Brain microvascular endothelial cell (primary cell): Measurements from ENCODE around the gene FTL.

ENCODE experiments used
- DNase-seq: peaks from one replicate; pipeline ENCODE4 v3.0.0-alpha.2; 2020
- H3K27ac ChIP-seq: fragments of 250-450 bp; sonication (Bioruptor Pico); 2 replicates; pipeline ENCODE4 v1.5.1; 2020; ENCODE audit warnings: mild to moderate bottlenecking, moderate library complexity
- H3K27me3 ChIP-seq: fragments of 250-450 bp; sonication (Bioruptor Pico); replicated peaks from 2 replicates; pipeline ENCODE4 v1.5.1; 2020; ENCODE audit warnings: mild to moderate bottlenecking
- H3K36me3 ChIP-seq: fragments of 250-450 bp; sonication (Bioruptor Pico); replicated peaks from 2 replicates; pipeline ENCODE4 v1.5.1; 2020; ENCODE audit warnings: mild to moderate bottlenecking
- H3K4me3 ChIP-seq: 2 replicates; pipeline ENCODE4 v1.5.1; 2011; ENCODE audit warnings: low read depth, mild to moderate bottlenecking, control low read depth, low read length, moderate library complexity
- CTCF ChIP-seq: IDR thresholded peaks from 2 replicates; pipeline ENCODE4 v1.5.1; 2011; ENCODE audit warnings: low read depth, mild to moderate bottlenecking, moderate library complexity, low read length, control low read depth, inconsistent platforms; ENCODE audit errors: missing control alignments
- in situ Hi-C: cut with HindIII; loops from 2 replicates; pipeline ENCODE4 v1.10.0; 2017; ENCODE audit warnings: low sequenced_read_pairs, low pct_ligation_motif_present

Gene FTL

GRCh38 chr19:48966541-48967345, 1.6 kb downstream of the FTL start:
- Histone ChIP-seq H3K4me3 (peak overlapping the region; percentile 79), H3K27ac (no peak overlapping the region), H3K36me3 (peaks cover 53% of the 10 kb centered on the region), H3K27me3 (no peaks in the 10 kb centered on the region)
- TF ChIP-seq CTCF = no peak
- in situ Hi-C loops = no loop called here
- DNase-seq = no peak

GRCh38 chr19:48967346-48968178, 2.5 kb downstream of the FTL start:
- H3K36me3 ChIP-seq = peaks cover 53% of the 10 kb centered on the region
- in situ Hi-C loops = no loop called here
- H3K4me3 ChIP-seq = no peak overlapping the region
- DNase-seq = no peak
- H3K27ac ChIP-seq = no peak overlapping the region
- H3K27me3 ChIP-seq = no peaks in the 10 kb centered on the region
- no peak for TF ChIP-seq CTCF

- in situ Hi-C loops = no loop called here
- TF ChIP-seq CTCF = no peak
- Histone ChIP-seq H3K27me3 (no peaks in the 10 kb centered on the region), H3K4me3 (no peak overlapping the region), H3K36me3 (peaks cover 56% of the 10 kb centered on the region), H3K27ac (no peak overlapping the region)
- no peak for DNase-seq
Measured at GRCh38 chr19:48968179-48968661, 3.1 kb downstream of the FTL start.

- Histone ChIP-seq H3K27ac (no peak overlapping the region), H3K4me3 (no peak overlapping the region), H3K27me3 (no peaks in the 10 kb centered on the region), H3K36me3 (peaks cover 60% of the 10 kb centered on the region)
- no peak for DNase-seq
- TF ChIP-seq CTCF = no peak
- in situ Hi-C loops = no loop called here
Measured at GRCh38 chr19:48968813-48969218, 3.7 kb downstream of the FTL start.

- Histone ChIP-seq H3K27me3 (no peaks in the 10 kb centered on the region), H3K4me3 (no peak overlapping the region), H3K27ac (no peak overlapping the region), H3K36me3 (peaks cover 66% of the 10 kb centered on the region)
- TF ChIP-seq CTCF = no peak
- in situ Hi-C loops = no loop called here
- DNase-seq = no peak
Measured at GRCh38 chr19:48969276-48970138, 4.4 kb downstream of the FTL start.
